Measurements from ENCODE around the gene CUX1.

DNA sequence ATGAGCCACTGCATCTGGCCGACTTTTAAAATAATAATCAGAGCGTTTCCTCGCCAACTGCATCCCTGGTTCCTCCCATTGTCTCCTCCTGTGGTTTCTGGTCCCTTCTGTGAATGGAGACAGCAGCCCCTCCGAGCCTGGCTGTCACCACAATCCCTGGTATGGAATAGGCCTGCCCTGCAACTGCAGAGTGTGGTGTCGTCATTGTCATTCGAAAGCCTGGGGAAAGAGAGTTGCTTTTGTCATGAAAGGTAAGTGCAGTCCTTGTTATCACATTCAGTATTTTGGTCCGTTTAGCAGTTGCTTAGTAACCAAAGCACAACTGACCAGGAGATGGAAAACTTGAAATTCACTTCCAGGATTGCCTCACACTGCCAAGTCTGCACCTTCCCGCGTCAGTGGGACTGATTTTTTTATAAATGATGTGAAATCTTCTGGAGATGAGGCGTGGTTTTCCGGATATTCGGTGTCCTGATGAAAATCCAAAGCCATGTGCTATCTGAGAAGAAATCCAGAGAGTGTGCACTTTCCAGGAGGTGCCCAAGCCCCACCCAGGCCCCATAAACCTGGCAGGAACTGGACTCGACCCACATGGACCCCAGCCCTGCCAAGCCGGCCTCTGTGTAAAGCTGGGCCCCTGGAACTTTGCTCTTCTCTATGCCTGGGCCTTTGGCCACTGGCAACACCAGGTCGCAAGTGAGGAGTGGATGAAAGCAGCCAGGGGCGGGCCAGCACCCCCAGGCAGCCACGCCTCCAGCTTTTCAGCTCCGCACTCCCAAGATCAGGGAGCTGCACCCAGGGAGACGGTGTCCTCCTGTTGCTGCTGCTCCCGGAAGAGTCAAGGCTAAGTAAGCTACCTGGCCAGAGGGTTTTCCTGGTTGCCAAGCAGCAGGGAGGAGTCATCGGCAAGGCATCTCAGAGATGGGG is 335.5 kb downstream of the CUX1 start:
- TF ChIP-seq, protein P1, sequence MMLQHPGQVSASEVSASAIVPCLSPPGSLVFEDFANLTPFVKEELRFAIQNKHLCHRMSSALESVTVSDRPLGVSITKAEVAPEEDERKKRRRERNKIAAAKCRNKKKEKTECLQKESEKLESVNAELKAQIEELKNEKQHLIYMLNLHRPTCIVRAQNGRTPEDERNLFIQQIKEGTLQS (CRISPR knock-in tag; conservative IDR thresholded peaks at IDR 0.05), result no peak
- TF ChIP-seq USF1 (CRISPR knock-in tag; IDR thresholded peaks at IDR 0.05) (no peak), E2F5 (CRISPR knock-in tag; IDR thresholded peaks at IDR 0.05) (no peak), ZNF317 (CRISPR knock-in tag; IDR thresholded peaks at IDR 0.05; ENCODE audit: borderline replicate concordance, low read depth) (no peak), SP1 (CRISPR knock-in tag; conservative IDR thresholded peaks at IDR 0.05) (no peak), CREB1 (CRISPR knock-in tag; IDR thresholded peaks at IDR 0.05) (no peak), ELF4 (CRISPR knock-in tag; IDR thresholded peaks at IDR 0.05; ENCODE audit: low read depth) (no peak), MAX (CRISPR knock-in tag; IDR thresholded peaks at IDR 0.05) (peak; percentile 17; the same call in 1 of the 2 replicates), ZNF121 (CRISPR knock-in tag; IDR thresholded peaks at IDR 0.05) (no peak), IRF2 (CRISPR knock-in tag; IDR thresholded peaks at IDR 0.05; ENCODE audit: borderline replicate concordance, low read depth) (no peak), MXD4 (CRISPR knock-in tag; IDR thresholded peaks at IDR 0.05; ENCODE audit: borderline replicate concordance) (no peak), USF2 (CRISPR knock-in tag; IDR thresholded peaks at IDR 0.05) (no peak)
- TF ChIP-seq, protein P2, sequence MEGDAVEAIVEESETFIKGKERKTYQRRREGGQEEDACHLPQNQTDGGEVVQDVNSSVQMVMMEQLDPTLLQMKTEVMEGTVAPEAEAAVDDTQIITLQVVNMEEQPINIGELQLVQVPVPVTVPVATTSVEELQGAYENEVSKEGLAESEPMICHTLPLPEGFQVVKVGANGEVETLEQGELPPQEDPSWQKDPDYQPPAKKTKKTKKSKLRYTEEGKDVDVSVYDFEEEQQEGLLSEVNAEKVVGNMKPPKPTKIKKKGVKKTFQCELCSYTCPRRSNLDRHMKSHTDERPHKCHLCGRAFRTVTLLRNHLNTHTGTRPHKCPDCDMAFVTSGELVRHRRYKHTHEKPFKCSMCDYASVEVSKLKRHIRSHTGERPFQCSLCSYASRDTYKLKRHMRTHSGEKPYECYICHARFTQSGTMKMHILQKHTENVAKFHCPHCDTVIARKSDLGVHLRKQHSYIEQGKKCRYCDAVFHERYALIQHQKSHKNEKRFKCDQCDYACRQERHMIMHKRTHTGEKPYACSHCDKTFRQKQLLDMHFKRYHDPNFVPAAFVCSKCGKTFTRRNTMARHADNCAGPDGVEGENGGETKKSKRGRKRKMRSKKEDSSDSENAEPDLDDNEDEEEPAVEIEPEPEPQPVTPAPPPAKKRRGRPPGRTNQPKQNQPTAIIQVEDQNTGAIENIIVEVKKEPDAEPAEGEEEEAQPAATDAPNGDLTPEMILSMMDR (IDR thresholded peaks at IDR 0.05), result no peak
